RWPE2 (cell line): ENCODE results near the gene RAD18.

Source experiments
- ATAC-seq: fragments of 200-7000 bp; cut with Tn5 transposase; 3 replicates; pipeline ENCODE4 v1.9.1; 2021; ENCODE audit warnings: low read depth
- DNase-seq: peaks from one replicate; pipeline ENCODE4 v3.0.0-alpha.2; 2020; ENCODE audit warnings: low spot score
- H3K27ac ChIP-seq: fragments of 450-650 bp; 2 replicates; pipeline ENCODE4 v1.5.1; 2017; ENCODE audit warnings: mild to moderate bottlenecking; ENCODE audit not compliant: poor library complexity, severe bottlenecking
- H3K27me3 ChIP-seq: fragments of 250-450 bp; sonication (Bioruptor Pico); 2 replicates; pipeline ENCODE4 v1.5.1; 2021; ENCODE audit warnings: mild to moderate bottlenecking, moderate library complexity; ENCODE audit not compliant: insufficient read depth, poor library complexity, severe bottlenecking
- H3K36me3 ChIP-seq: fragments of 250-450 bp; sonication (Bioruptor Pico); 2 replicates; pipeline ENCODE4 v1.5.1; 2020; ENCODE audit warnings: low read depth, mild to moderate bottlenecking, moderate library complexity
- H3K4me1 ChIP-seq: fragments of 250-450 bp; sonication (Bioruptor Pico); 2 replicates; pipeline ENCODE4 v1.5.1; 2021; ENCODE audit warnings: mild to moderate bottlenecking, moderate library complexity; ENCODE audit not compliant: insufficient read depth, poor library complexity, severe bottlenecking
- H3K4me3 ChIP-seq: fragments of 250-450 bp; sonication (Bioruptor Pico); 2 replicates; pipeline ENCODE4 v1.5.1; 2021; ENCODE audit warnings: mild to moderate bottlenecking, moderate library complexity; ENCODE audit not compliant: severe bottlenecking
- H3K9me3 ChIP-seq: fragments of 250-450 bp; sonication (Bioruptor Pico); 2 replicates; pipeline ENCODE4 v1.5.1; 2021; ENCODE audit warnings: mild to moderate bottlenecking, moderate library complexity; ENCODE audit not compliant: severe bottlenecking
- CTCF ChIP-seq: fragments of 450-650 bp; IDR thresholded peaks from one replicate; pipeline ENCODE4 v1.5.1; 2017; ENCODE audit warnings: mild to moderate bottlenecking, moderate library complexity; ENCODE audit not compliant: poor library complexity, severe bottlenecking

The RAD18 gene

GRCh38 chr3:8884630-8885290, 78.5 kb downstream of the RAD18 start:
- TF ChIP-seq CTCF, result no peak
- Histone ChIP-seq H3K36me3 (peaks cover 23% of the 10 kb centered on the region), H3K27ac (no peak overlapping the region), H3K27me3 (no peaks in the 10 kb centered on the region), H3K9me3 (no peaks in the 10 kb centered on the region), H3K4me3 (no peak overlapping the region), H3K4me1 (no peaks in the 10 kb centered on the region)
- no peak for DNase-seq
- no peak for ATAC-seq

- H3K4me1 ChIP-seq, result no peaks in the 10 kb centered on the region
- no peak for TF ChIP-seq CTCF
- H3K27me3 ChIP-seq, result no peaks in the 10 kb centered on the region
- H3K9me3 ChIP-seq, result no peaks in the 10 kb centered on the region
- ATAC-seq (no peak), DNase-seq (no peak)
- H3K36me3 ChIP-seq, result peaks cover 19% of the 10 kb centered on the region
- no peak overlapping the region for H3K27ac ChIP-seq
- no peak overlapping the region for H3K4me3 ChIP-seq
These were observed 80.6 kb downstream of the RAD18 start for GRCh38 chr3:8882642-8883041.

- Histone ChIP-seq H3K4me3 (no peak overlapping the region), H3K27ac (no peak overlapping the region), H3K36me3 (peaks cover 20% of the 10 kb centered on the region), H3K4me1 (no peaks in the 10 kb centered on the region), H3K27me3 (no peaks in the 10 kb centered on the region), H3K9me3 (no peaks in the 10 kb centered on the region)
- TF ChIP-seq CTCF, result no peak
- no peak for ATAC-seq
- no peak for DNase-seq
These were observed 81.1 kb downstream of the RAD18 start for GRCh38 chr3:8882171-8882593.

DNA sequence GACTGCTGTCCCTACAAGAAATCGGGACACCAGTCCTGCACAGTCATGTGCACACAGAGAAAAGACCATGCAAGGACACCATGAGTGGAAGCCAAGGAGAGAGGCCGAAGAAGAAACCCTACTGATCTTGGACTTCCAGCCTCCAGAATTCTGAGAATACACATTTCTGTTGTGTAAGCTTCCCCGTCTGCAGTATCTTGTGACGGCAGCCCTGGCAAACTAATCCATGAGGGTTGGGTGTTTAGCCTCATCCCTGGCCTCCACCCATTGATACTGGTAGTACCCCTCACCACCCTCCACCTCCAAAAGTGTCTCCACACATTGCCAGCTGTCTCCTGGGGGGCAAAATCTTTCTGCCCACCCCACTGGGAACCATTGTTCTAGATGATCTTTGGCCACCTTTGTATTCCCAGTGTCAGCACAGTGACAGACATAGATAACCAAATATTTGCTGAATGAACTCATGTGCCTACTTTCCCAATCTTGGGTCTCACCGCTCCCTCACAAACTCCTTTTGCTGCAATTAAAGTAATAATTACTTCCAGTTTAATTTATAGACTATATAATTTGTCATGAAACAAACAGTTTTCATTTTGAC, 83.8 kb downstream of the RAD18 start:
- no peak overlapping the region for H3K27ac ChIP-seq
- no peak for DNase-seq
- no peak for ATAC-seq
- H3K4me3 ChIP-seq, result no peak overlapping the region
- H3K36me3 ChIP-seq, result peaks cover 24% of the 10 kb centered on the region
- H3K27me3 ChIP-seq, result no peaks in the 10 kb centered on the region
- TF ChIP-seq CTCF, result no peak
- peaks cover 2% of the 10 kb centered on the region for H3K4me1 ChIP-seq
- no peaks in the 10 kb centered on the region for H3K9me3 ChIP-seq

DNA sequence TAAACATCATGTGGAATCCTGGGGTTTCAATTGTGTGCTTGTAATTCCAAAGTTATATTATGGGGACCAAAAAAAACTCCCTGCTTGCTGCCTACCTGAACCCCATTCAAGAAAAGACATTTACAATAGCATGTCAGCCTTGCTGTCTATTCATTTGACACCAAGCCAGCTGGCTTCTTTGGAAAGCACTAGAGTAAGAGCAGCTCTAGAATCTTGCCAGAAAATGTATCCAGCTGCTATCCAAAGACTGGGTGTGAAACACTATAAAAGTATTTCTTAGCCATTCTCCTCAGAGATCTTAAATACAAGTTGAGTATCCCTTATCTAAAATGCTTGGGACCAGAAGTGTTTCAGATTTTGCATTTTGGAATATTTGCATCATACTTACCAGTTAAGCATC, 87.4 kb downstream of the RAD18 start:
- ATAC-seq (no peak), DNase-seq (no peak)
- Histone ChIP-seq H3K27me3 (no peaks in the 10 kb centered on the region), H3K4me3 (no peak overlapping the region), H3K4me1 (peaks cover 10% of the 10 kb centered on the region), H3K27ac (no peak overlapping the region), H3K36me3 (peaks cover 15% of the 10 kb centered on the region), H3K9me3 (no peaks in the 10 kb centered on the region)
- TF ChIP-seq CTCF, result no peak
